ENCODE data around the gene GHR.
"Not testable (repeated sequence)": the region's sequence is repeated elsewhere in the genome, so short reads cannot be mapped to it uniquely, and the experiment has no call there.

The GHR gene

DNA sequence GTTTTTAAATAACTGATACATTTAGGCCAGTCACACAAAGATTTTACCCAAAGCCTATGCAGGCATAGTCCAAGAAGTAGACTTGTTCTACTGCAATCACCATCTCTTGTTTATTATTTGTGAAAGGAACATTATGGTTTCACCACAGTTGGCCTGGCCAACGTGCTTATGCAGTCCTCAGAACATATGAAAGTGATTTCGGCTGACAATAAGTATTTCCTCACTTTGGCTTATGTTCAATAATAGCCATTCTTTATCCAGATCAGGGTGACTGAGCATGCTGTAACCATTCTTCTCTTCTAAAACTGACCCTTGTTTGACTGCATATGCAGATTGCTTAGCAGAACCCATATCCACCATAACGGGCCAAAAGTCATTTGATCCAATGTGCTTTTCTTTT, 256.8 kb downstream of the GHR start:
- DNase-seq (ENCODE audit: extremely low read depth, low read depth), result peak; percentile 63
- TF ChIP-seq, protein P1, sequence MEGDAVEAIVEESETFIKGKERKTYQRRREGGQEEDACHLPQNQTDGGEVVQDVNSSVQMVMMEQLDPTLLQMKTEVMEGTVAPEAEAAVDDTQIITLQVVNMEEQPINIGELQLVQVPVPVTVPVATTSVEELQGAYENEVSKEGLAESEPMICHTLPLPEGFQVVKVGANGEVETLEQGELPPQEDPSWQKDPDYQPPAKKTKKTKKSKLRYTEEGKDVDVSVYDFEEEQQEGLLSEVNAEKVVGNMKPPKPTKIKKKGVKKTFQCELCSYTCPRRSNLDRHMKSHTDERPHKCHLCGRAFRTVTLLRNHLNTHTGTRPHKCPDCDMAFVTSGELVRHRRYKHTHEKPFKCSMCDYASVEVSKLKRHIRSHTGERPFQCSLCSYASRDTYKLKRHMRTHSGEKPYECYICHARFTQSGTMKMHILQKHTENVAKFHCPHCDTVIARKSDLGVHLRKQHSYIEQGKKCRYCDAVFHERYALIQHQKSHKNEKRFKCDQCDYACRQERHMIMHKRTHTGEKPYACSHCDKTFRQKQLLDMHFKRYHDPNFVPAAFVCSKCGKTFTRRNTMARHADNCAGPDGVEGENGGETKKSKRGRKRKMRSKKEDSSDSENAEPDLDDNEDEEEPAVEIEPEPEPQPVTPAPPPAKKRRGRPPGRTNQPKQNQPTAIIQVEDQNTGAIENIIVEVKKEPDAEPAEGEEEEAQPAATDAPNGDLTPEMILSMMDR (IDR thresholded peaks at IDR 0.05; ENCODE audit: low read depth, low read length), result no peak

DNA sequence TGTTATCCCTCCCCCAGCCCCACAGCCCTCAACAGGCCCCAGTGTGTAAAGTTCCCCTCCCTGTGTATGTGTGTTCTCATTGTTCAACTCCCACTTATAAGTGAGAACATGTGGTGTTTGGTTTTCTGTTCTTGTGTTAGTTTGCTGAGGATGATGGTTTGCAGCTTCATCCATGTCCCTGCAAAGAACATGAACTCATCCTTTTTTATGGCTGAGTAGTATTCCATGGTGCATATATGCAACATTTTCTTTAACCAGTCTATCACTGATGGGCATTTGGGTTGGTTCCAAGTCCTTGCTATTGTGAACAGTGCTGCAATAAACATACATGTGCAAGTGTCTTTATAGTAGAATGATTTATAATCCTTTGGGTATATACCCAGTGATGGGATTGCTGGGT, 261.8 kb downstream of the GHR start:
- DNase-seq (ENCODE audit: extremely low read depth, low read depth), result not testable (repeated sequence)

DNA sequence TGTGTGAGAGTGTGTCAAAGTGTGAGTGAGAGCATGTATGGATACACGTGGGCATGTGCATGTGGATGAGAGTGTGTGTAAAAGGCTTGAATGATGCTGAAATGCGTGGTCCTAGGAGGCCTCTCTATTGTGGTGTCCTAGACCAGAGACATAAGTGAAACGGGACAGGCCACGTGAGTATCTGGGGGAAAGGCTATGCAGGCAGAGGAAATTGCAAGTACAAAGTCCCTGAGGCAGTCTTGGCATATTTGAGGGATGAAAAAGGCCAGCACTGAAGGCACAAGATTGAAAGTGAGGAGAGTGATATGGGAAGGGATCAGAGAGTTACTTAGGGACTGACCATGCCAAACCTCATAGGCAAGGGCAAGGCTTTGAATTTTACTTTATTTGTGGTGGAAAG, 266.2 kb downstream of the GHR start:
- no peak for DNase-seq (ENCODE audit: extremely low read depth, low read depth)
- TF ChIP-seq, protein P1 (IDR thresholded peaks at IDR 0.05; ENCODE audit: low read depth, low read length), result no peak

DNA sequence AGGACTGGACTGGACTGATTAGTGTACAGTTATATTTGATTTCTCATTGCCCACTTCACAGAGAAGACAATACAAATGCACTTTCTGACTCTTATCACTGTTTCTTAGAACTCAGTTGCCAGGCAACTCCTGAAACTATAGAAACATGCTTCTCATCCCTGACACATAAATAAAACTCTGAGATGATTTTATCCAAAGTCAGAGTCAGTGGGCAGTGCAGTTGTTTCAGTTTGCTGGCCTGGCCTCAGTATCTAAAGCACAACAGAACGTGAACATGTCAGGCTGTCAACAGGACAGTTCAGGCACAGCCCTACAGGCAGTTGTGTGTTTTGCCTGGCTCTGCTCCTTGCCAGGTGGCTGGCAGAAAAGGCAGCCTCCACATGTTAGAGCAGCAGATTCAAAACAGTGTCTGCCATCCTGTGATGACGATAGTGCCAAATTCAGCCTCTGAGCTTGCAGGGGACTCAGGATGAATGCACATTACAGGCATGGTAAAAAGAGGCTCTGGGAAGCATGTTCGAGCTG, 268.2 kb downstream of the GHR start:
- no peak for DNase-seq (ENCODE audit: extremely low read depth, low read depth)
- TF ChIP-seq, protein P1 (IDR thresholded peaks at IDR 0.05; ENCODE audit: low read depth, low read length), result no peak

DNA sequence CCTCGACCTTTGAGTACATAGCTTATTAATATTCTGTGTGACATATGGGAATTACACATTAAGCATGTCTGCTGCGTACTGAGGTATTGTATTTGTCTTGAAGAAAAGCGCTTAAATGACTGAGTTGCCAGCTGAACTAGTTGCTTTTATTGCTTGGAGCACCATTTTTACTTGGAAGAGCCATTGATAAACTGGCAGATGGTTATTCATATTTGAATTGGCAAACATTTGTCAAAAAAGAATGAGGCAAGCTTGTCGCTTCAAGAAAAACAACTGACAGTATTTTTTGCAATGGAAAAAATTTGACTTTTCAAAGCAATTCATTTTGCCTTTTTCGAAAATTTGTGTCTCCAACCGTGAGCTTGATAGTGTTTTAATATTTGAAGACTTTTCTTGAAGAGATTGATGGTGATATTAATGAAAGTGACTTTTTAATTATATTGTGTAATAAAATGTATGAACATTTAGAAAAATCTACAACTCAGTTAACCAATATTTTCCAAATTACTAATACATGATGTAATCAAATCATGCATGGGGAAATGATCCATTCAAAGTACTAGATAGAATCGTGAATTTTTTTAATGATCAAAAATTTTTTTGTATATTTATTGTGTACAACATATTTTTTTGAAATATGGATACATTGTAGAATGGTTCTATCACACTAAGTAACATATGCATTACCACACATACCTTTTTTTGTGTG, 278.3 kb downstream of the GHR start:
- TF ChIP-seq, protein P1 (IDR thresholded peaks at IDR 0.05; ENCODE audit: low read depth, low read length), result no peak
- DNase-seq (ENCODE audit: extremely low read depth, low read depth), result no peak

DNA sequence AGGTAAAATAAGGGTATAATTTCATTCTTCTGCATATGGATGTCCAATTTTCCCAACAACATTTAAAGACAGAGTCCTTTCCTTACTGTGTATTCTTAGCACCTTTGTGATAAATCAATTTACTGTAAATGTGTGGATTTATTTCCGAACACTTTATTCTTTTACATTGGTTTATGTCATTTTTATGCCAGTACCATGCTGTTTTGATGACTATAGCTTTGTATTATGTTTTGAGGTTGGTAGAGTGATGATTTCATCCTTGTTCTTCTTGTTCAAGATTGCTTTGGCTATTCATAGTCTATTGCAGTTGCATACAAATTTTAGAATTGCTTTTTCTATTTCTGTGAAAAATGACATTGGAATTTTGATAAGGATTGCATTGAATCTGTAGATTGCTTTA, 280.0 kb downstream of the GHR start:
- TF ChIP-seq, protein P1 (IDR thresholded peaks at IDR 0.05; ENCODE audit: low read depth, low read length), result no peak
- DNase-seq (ENCODE audit: extremely low read depth, low read depth), result no peak

DNA sequence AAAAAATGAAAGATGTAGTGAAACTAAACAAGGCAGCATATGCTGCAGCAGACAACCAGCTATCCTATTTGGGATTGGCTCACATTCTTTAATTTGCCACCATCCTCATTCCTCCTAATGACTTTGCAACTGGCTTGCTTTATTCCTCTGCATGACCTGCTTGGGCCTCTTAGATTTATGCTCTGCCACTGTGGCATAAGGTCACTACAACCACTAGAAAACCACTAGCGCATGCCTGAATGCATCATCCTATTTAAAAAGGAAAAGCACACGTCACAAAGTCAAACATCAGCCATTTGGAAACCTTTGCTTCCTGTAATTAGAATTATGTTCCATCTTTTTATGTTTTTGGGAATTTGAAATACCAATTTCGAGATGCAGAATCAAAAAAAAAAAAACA, 292.5 kb downstream of the GHR start:
- TF ChIP-seq, protein P1 (IDR thresholded peaks at IDR 0.05; ENCODE audit: low read depth, low read length), result no peak

DNA sequence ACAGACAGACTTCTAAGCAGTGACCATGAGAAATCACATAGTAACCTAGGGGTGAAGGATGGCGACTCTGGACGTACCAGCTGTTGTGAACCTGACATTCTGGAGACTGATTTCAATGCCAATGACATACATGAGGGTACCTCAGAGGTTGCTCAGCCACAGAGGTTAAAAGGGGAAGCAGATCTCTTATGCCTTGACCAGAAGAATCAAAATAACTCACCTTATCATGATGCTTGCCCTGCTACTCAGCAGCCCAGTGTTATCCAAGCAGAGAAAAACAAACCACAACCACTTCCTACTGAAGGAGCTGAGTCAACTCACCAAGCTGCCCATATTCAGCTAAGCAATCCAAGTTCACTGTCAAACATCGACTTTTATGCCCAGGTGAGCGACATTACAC, 295.4 kb downstream of the GHR start:
- TF ChIP-seq, protein P1 (IDR thresholded peaks at IDR 0.05; ENCODE audit: low read depth, low read length), result no peak
- no peak for DNase-seq (ENCODE audit: extremely low read depth, low read depth)

More for the DNA sequence above, 292.5 kb downstream of the GHR start:
- DNase-seq (ENCODE audit: extremely low read depth, low read depth), result no peak

Data from AG09319 (cell line).